ENCODE measurements around the gene RAD18. TPM values are rescaled to one million over a fixed set of nuclear protein-coding genes. Genes with fewer than 3 reads are reported as not detected.

Gene RAD18
- total and polyA plus RNA-seq, 9 of the 15 experiments (the other 6 are each of a cell fraction or from before 2014, with no cell fraction given): 19.2 to 49.4 (median 34.4) TPM

DNA sequence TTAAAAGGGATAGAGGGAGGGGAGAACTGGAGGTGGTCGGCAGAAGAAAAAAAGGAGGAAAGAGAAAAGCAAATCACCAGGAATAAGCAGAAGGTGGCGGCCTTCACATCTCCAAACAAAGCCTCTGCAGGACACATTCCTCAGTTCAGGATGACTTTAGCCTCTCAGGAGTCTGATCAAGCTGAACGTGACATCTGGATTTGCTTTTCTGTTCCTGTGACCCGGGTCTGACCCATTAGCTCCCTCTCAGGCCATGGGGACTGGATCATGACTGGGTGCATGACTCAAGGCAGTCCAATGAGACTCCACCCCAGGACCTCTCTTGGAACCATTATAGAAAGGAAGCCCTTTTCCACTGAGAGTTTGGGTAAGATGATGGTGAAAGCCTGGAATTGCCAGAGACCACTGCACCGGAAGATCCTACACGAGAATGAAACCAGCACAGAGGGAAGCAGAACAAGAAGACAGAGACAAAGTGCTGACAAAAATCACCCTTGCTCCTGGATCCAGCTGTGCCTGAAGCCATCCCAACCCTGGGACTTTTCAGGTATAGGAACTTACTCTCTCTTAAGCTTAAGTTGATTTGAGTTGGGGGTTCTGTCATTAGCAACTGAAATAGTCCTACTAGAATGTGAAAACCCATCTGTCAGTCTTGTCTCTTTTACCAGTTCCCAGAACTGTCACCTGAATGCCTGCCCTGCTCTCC is 45.4 kb upstream of the RAD18 start:
- Histone ChIP-seq H3K79me2 (ENCODE audit: control insufficient read depth, insufficient read depth, low read length) (no peaks in the 10 kb centered on the region), H3K4me1 (replicated peaks in 1 of 2; ENCODE audit: control insufficient read depth in 2 of 2, insufficient read depth in 2 of 2, low read length in 2 of 2) (no peaks in the 10 kb centered on the region), H3K4me3 (no peak overlapping the region), H3K36me3 (ENCODE audit: control insufficient read depth, insufficient read depth, low read length) (no peaks in the 10 kb centered on the region), H3K9ac (ENCODE audit: insufficient read depth in 1 of 2, low read depth in 2 of 2, low read length in 2 of 2) (no peak overlapping the region), H2AFZ (ENCODE audit: low read depth, low read length) (no peak overlapping the region), H3K27ac (ENCODE audit: extremely low read depth, low read depth, low read length) (no peak overlapping the region), H3K9me1 (ENCODE audit: control insufficient read depth, insufficient read depth, low read length) (no peaks in the 10 kb centered on the region), H3K4me2 (ENCODE audit: insufficient read depth, low read length) (no peak overlapping the region), H4K20me1 (replicated peaks; ENCODE audit: control insufficient read depth, insufficient read depth, low read length) (no peaks in the 10 kb centered on the region), H3K9me3 (replicated peaks; ENCODE audit: control insufficient read depth, insufficient read depth, low read depth, low read length) (no peaks in the 10 kb centered on the region), H3K27me3 (ENCODE audit: control insufficient read depth in 2 of 2, insufficient read depth in 2 of 2, low read length in 2 of 2) (peaks cover 3 to 18% of the 10 kb centered on the region in 2 experiments; a peak in 4 of 5 replicates)
- no peak for DNase-seq (ENCODE audit: extremely low read depth in 1 of 4, low spot score in 3 of 4)
- ChIA-PET POLR2A (interaction anchor here (0.7 kb wide), 1 partner anchor 12 kb away, joined by 3 read pairs; no protein-coding TSS in a partner anchor), CTCF (ENCODE audit: low intra/inter-chr PET ratio) (no interaction called here)
- BruUV-seq (replicated peaks): no TSS peak
- ATAC-seq: no peak
- under 1% methylated on average over 6 of the region's 6 CpGs for WGBS (ENCODE audit: insufficient coverage, low coverage, missing lambda C conversion rate)
- intact Hi-C loops (cut with micrococcal nuclease) (no loop called here), in situ Hi-C loops (cut with MboI) (no loop called here)
- FAIRE-seq: no peak
- TF ChIP-seq, protein P1, sequence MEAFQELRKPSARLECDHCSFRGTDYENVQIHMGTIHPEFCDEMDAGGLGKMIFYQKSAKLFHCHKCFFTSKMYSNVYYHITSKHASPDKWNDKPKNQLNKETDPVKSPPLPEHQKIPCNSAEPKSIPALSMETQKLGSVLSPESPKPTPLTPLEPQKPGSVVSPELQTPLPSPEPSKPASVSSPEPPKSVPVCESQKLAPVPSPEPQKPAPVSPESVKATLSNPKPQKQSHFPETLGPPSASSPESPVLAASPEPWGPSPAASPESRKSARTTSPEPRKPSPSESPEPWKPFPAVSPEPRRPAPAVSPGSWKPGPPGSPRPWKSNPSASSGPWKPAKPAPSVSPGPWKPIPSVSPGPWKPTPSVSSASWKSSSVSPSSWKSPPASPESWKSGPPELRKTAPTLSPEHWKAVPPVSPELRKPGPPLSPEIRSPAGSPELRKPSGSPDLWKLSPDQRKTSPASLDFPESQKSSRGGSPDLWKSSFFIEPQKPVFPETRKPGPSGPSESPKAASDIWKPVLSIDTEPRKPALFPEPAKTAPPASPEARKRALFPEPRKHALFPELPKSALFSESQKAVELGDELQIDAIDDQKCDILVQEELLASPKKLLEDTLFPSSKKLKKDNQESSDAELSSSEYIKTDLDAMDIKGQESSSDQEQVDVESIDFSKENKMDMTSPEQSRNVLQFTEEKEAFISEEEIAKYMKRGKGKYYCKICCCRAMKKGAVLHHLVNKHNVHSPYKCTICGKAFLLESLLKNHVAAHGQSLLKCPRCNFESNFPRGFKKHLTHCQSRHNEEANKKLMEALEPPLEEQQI (IDR thresholded peaks at IDR 0.05): no peak
- TF ChIP-seq CBX1 (IDR thresholded peaks at IDR 0.05; ENCODE audit: low read depth) (no peak), GTF2E2 (tag; IDR thresholded peaks at IDR 0.05) (no peak), PRDM10 (IDR thresholded peaks at IDR 0.05; ENCODE audit: partially characterized antibody) (no peak), HNRNPK (IDR thresholded peaks at IDR 0.05; ENCODE audit: low read depth, low read length, poor library complexity, severe bottlenecking) (no peak), ZNF444 (CRISPR knock-in tag; IDR thresholded peaks at IDR 0.05) (no peak), ZNF445 (CRISPR knock-in tag; IDR thresholded peaks at IDR 0.05; ENCODE audit: low read depth) (no peak), SMARCB1 (IDR thresholded peaks at IDR 0.05; ENCODE audit: insufficient read length, low read depth) (no peak), MTF1 (CRISPR knock-in tag; IDR thresholded peaks at IDR 0.05; ENCODE audit: borderline replicate concordance) (no peak), ZNF717 (CRISPR knock-in tag; IDR thresholded peaks at IDR 0.05) (no peak), POLR2H (tag; IDR thresholded peaks at IDR 0.05; ENCODE audit: low read depth) (no peak)
- TF ChIP-seq, protein P2, sequence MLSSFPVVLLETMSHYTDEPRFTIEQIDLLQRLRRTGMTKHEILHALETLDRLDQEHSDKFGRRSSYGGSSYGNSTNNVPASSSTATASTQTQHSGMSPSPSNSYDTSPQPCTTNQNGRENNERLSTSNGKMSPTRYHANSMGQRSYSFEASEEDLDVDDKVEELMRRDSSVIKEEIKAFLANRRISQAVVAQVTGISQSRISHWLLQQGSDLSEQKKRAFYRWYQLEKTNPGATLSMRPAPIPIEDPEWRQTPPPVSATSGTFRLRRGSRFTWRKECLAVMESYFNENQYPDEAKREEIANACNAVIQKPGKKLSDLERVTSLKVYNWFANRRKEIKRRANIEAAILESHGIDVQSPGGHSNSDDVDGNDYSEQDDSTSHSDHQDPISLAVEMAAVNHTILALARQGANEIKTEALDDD (IDR thresholded peaks at IDR 0.05): no peak
- TF ChIP-seq, protein P3, sequence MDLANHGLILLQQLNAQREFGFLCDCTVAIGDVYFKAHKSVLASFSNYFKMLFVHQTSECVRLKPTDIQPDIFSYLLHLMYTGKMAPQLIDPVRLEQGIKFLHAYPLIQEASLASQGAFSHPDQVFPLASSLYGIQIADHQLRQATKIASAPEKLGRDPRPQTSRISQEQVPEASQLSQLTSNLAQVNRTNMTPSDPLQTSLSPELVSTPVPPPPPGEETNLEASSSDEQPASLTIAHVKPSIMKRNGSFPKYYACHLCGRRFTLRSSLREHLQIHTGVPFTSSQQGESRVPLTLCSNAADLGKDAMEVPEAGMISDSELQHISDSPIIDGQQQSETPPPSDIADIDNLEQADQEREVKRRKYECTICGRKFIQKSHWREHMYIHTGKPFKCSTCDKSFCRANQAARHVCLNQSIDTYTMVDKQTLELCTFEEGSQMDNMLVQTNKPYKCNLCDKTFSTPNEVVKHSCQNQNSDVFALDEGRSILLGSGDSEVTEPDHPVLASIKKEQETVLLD (IDR thresholded peaks at IDR 0.05): no peak
